Activated T-cell treated with anti-CD3 and anti-CD28 coated beads for 24 hours (primary cell): Measurements from ENCODE around the gene PPP1CC.
A peak's percentile ranks its signal among the peaks of the same experiment; 100 is the strongest.
"Not testable (repeated sequence)": the region's sequence is repeated elsewhere in the genome, so short reads cannot be mapped to it uniquely, and the experiment has no call there.

Source experiments
- DNase-seq: peaks from one replicate; pipeline ENCODE4 v3.0.0-alpha.2; 2020; ENCODE audit warnings: low read depth

The PPP1CC gene

DNA sequence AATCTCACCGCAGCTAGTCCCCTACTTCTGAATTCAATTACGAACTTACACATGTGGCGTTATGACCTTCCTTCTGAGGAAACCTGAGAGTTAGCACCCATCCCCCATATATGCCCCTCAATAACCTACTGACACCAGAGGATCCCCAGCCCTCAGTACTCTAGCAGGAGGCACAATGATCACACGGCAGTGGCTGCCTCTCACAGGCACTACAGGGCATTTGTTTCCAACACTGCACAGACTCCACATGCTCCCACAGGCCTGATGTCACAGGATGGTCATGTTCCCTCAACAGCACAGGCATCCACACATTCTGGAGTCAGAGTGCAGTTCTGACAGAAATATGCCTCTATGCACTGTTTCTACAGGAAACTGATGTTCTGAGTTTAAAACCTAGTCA, 17.4 kb downstream of the PPP1CC start:
- DNase-seq: no peak

DNA sequence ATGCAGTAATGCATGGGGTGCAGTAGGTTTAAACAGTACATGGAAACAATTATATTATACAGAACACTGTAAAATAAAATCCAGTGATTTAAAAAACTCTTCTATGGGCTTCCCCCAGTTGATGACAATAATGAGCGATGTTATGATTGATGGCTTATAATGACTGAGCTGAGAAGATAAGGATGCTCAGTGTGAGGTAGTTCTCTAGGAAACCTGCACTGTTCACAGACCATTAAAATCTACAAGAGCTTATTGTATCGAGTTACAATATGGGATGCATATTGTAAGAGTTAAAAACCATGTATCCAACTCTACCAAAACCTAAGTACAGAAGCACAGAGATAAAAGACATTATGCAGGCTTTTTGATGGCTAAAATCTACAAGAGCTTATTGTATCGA, 19.8 kb downstream of the PPP1CC start:
- not testable (repeated sequence) for DNase-seq

DNA sequence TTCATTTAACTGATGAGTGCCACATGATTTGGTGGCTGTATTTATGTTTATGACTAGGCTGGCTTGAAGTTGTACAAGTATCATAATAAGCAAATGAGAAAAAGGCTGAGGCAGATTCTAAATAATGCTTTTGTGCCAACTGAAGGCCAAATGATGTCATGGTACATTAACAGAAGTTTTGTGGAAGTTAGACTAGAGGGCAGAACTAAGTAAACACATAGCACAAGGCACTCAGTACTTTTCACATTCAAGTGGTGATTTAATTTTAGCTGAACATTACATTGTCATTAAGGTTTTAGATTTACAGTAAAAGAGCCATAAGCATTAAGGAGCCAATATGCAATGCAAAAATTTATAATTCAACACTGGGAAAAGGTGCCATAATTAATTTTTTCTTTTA, 21.1 kb downstream of the PPP1CC start:
- no peak for DNase-seq

DNA sequence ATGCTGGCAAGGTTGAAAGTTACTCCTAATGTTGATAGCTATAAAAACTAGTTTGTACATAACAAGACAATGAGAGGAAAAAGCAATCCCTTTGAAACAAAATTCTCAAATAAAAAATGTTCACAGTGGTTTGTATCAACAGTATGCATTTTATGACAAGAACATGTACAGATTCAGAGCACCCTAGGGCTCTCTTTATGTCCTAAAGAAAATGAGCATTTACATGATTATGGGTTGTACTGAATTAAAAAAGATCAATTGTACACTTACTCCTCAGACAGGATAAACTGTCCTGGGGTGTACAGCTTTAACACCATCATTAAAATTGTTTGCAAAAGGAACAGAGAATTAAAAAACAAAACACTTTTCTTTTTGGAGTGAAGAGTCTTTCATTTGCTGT, 22.2 kb downstream of the PPP1CC start:
- no peak for DNase-seq

DNA sequence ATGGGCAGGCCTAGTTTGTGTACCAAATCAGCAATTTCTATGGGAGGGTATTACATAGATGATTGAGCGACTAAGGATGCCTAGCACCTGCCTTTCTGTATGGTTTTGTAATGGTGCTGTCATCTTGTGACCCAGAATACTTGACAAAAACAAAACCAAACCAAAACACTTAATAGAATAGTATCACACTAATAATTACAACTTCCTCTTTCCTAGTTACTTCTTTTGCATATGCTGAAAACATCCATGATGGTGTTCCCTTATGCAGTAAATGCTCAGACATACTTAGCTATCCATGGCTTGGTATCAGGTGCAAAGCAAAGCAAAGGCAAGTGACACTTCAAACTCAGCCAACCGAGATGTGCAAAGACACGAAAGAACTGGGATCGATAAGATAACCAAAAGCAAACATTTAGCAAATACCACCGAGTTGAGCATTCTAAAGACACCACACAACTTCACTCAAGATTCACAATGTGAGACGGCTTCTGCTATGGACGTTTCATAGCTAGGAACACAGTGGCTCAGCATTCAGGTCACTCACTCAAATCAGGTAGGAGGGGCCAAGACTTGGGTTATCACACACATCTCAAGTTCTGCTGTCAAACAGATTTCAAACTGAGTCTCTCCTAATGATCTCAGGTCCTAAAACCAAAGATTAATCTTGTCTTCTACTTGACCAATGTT, 24.3 kb downstream of the PPP1CC start:
- no peak for DNase-seq

DNA sequence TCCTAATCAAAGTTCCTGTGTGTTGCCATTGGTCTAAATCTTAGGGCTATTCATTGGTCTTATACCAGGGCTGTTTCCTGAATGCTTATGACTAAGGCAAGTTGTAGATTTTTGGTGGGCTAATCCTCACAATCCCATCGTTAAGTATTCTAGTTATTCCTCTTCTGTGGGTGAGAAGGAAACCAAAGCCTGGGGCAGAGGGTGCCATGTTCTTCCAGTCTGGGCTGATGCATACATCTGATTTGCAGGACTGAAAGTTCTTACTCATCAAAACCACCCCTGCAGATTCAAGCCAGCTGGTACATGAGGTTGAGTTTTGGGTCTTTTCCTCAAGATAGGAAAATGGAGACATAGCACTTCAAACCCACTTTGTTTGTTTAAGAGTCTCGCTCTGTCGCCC, 25.7 kb downstream of the PPP1CC start:
- no peak for DNase-seq

DNA sequence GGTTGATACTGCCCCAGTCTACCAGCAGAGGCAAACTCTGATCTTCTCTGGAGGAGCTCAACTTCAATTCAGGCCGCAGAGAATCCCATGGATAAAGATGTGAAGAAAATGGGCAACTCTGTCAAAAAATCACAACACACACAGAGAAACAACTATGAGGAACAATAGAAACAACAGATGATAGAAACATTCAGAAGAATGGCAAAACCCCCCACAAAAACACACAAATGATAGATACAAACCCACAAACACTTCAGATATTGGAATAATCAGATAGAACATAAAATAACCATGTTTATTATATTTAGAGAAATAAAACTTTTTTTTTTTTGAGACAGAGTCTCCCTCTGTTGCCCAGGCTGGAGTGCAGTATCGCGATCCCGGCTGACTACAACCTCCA, 33.8 kb downstream of the PPP1CC start:
- no peak for DNase-seq

DNA sequence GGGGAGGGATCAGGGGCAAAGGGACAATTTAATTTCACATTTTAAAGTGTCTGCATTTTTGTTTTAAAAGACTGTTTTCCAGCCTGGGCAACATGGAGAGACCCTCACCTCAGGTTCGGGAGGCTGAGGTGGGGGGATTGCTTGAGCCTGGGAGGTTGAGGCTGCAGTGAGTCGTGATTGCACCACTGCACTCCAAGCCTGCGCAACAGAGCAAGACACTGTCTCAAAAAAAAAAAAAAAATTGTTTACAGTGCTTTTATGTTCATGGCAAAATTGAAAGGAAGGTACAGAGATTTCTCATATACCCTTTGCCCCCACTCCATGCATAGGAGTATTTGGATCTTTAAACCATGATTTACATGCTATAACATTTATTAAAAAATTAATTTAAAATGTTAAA, 37.4 kb downstream of the PPP1CC start:
- DNase-seq: no peak

DNA sequence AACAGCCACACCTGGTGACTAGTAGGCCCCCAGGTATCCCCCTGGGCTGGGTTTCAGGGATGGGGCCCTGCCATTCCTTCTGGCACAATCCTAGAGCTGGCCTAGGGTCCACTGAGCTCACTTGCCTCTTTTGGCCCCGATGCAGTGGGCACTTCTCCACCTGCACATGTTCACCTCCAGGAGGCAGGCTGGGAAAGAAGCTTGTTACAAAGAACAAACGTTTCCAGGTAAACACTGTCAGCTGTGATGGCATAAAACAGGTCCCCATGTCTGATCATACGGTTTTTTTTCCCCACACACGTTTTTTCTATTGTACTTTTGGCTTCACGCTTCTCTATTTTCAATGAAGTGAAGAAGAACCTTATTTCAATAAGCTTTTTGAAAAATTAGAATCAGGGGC, 37.9 kb downstream of the PPP1CC start:
- DNase-seq: no peak

DNA sequence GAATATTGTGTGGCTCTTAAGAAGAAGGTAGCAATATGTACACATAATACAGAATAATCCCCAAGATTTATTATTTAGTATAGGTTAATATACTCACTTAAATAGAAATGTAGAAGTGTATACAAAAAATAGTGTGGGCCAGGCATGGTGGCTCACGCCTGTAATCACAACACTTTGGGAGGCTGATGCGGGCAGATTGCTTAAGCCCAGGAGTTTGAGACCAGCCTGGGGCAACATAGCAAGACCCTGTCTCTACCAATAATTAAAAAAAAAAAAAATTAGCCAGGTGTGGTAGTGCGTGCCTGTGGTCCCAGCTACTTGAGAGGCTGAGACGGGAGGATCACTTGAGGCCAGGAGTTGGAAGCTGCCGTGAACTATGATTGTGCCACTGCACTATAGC, 38.5 kb downstream of the PPP1CC start:
- DNase-seq: no peak

DNA sequence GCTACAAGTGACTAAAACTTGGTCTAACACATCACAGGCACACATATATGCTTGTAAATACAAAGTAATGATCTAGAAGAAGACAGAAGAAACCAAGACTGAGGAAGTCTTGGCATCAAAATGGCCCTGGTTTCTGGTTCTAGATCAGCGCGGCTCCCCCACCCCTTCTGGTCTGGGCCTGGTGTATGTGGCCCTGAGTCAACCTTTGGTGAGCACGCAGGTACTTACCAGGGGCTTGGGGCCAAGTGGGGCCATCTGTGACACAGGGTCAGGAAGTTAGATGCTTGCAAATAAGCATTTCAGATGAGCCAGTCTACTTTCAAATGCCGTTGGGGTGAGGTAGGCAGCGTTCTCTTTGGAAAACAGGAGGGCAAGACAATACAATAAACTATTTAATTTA, 40.6 kb downstream of the PPP1CC start:
- no peak for DNase-seq

DNA sequence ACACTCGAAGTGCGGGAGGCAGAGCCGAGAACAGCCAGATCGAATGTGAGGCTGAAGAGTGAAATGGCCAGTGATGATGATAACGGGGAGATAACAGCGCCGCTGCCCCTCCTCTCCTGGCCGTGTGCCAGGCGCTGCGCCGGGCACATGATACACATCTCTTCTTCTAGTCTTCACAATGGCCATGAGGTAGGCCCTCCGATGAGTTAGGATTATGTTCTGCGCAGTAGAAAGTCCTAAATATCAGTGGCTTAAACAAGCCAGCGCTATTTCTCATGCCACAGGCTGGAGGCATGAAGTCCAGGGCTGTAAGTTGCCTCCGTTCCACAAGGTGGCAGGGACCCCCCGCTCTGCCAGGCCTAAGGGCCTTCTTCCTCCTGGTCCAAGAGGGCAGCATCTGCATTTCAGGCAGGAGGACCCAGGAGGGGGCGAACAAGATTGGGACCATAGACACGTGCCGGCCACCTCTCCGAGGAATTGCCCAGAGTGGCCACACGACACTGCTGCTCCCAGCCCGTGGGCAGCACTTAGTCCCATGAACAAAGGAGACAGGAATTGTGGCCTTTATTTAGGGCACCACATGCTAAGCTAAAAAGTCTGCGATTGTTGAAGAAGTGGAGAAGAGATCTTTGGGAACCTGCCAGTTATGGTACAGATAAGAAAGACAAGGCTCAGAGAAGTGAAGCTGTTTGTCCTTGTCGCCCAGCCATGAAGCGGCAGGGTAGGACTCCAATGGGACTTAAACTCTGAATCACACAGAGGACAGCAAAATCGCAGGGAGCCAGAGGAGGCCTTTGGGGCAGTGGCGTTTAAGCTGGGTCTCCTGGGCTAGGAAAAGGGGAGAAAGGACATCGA, 42.9 kb downstream of the PPP1CC start:
- DNase-seq: no peak

DNA sequence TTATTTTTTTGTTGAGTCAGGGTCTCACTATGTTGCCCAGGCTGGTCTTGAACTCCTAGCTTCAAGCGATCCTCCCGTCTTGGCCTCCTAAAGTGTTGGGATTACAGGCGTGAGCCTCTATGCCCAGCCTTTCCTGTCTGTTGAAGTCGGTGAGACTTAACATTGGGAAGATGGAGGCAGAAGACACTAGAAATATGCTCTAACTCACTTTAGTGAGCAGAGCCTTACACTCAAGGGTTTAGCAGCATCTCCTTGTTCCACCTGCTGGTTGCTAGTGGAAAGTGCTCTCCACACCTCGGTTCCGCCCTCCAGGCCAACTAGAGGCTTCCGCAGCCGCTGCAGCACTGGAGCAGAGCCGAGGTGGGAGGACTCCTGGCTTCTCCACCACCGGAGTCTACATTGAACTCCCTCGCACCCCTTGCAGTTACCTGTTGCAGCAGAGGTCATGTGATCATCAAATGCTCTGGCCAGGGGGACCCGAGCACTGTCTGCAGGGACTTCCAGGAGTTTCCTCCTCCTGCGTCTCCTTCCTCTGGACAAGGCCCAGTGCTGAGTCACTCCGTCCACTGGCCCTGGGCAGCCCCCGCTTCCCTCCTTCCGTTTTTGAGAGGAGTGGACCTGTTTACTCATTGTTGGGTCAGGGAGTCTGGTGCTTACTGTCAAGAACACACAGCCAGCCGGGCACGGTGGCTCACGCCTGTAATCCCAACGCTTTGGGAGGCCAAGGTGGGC, 44.4 kb downstream of the PPP1CC start:
- peak; percentile 74 for DNase-seq

DNA sequence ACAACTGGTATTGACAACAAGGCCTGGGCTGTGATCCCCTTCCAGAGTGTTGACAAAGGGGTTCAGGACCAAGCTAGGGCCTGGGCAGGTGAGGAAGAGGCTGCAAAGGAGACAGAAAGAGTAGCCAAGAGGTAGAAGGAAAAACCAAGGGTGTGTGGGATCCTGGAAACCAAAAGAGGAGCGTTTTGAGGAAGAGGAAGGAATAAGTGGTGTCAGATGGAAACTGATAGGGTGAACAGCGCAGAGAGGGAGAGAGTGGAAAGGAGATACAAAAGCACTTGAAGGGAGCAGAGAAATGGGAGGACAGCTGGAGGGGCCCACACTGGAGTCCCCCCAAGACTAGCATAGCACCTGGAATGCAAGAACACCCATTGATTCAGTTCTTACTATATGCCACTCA, 45.5 kb downstream of the PPP1CC start:
- no peak for DNase-seq

DNA sequence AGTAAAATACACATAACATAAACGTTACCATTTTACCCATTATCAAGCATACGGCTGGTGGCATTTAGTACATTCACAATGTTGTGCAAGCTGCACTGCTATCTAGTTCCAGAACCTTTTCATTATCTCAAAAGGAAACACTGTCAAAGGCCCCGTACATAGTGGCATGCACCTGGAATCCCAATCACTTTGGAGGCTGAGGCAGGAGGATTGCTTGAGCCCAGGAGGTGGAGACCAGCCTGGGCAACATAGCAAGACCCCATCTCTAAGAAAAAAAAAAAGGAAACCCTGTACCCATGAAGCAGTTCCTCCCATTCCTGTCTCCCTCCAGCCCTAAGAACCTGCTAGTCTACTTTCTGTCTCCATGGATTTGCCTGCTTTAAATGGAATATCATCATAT, 46.4 kb downstream of the PPP1CC start:
- no peak for DNase-seq

DNA sequence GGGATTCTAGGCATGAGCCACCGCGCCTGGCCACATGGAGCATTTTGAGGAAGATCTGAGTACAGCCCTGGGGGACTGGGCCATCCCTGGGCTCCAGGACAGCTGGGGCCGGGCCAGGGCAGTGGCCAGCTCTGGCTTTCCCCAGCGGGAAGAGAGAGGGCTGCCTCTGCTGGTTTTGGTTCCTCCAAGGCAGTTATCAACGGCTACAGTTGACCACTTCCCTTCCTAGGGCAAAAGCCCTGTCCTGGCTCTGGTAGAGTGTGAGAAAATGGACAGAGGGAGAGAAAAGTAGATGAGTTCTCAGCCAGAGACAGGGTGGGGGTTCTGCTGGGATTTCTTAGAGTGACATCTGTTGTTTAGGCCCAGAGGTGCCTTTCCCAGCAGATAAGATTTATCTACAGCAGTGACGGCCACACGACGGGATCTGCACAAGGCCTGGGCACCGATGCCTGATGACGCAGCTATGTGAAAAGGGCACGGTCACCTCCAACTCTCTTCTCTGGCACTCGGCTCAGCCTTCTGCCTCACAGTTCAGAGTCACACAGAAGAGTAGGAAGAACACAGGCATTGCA, 48.3 kb downstream of the PPP1CC start:
- no peak for DNase-seq

DNA sequence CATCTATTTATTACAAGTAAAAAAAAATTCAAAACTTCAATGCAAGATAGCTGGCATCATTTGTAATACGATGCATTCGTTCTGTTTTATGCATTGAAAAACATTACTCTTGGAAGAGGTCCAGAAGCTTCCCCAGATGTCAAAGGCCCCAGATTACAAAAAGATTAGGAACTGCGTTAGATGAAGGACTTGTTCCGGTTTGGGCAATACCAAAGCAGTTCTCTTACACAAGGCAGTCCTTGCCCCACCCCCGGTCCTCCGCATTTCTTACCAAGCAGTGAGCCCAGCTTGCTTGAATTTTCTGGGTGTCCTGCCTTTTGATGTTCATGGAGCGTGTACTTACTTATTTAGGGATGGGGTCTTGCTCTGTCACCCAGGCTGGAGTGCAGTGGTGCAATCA, 49.0 kb downstream of the PPP1CC start:
- no peak for DNase-seq

DNA sequence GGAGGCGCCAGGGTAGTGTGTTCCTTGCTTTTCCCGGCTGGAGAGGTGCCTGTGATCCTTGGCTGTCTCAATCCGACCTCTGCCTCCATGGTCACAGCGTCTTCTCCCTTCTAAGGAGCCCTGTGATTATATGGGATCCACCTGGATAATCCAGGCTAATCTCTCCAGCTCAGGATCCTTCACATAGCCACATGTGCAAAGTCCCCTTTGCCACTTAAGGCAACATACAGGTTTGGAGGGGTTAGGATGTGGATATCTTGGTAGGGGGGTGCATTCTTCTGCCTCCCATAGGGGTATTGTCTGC, 52.6 kb downstream of the PPP1CC start:
- DNase-seq: no peak

DNA sequence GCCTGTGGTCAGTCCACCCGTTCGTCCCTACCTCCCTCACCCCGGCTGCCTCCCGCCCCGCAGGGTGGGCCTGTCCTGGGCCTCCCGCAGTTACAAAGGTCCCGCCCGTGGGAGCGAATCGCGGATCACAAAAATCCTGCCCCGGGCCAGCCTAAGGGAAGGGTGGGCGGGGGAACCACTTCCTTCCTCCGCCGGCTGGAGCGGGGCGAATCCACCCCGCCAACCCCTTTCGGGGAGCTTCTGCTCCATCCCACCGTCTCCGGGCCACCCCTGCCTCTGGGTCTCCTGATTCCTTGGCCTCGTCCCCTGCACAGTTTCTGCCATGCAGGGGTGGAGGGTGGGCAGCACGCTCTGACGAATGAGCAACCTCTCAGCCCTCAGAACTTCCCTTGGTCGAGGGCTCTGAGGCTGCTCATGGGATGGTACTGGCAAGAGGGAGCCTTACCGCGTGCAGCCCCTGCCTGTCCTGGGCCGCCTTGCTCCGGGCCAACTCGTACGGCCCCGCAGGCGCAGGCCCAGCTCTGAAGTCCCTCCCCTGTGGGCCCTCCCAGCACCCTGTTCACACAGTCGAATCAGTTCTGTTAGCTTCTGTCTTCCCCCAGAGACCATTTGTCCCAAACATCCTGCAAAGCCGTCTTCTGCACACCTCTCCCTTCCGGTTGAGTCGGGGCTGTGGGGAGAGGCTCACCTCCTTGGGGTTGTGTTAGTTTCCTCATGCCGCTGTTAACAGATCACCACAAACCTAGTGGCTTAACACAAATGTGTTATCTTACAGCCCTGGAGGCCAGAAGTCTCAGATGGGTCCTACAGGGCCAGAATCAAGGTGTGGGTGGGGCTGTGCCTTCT, 53.2 kb downstream of the PPP1CC start:
- DNase-seq: peak; percentile 28

DNA sequence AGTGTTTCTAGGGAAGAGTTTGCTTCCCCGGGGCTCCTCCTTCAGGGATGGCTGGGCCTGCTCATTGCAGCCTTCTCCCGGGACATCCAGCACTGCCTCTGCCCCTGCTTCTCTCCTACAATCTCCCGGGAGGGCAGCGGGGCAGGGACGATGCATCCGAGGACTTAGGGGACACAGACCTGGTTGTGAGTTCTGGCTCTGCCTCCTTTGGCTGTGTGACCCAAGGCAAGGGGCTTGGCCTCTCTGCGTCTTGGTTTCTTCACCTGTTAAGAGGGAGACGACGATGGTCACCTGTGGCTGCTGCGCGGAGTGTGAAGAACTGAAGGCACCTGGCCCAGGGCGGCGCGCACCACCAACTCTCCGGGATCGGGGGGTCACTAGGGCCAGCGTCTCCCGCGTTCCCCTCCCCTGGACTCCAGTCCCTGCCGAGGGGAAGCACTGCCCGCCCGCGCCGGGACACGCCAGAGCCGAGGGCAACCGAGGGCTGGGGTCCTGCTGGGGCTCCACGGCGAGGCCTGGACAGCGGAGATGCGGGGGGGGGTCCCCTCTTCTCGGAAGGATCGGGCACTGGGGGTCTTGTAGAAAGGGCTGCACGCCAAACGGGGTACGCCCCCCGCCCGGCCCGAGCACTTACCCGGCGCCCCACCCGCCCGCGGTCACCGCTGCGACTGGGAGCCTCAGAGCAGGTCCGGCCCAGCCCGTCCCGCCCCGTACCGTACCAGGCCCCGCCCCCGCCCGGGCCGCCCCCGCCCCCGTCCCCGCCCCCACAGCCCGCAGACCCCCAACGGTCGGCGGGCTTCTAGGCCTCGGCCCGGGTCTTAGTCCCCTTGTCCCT, 54.0 kb downstream of the PPP1CC start, which contains the start of gene HVCN1:
Gene HVCN1, minus strand, starts transcription at position 670 of the 835 bp plus-strand sequence. CDS start 5,870 bp downstream, outside the sequence.
- DNase-seq: peak; percentile 15
